ENCODE measurements around the gene BYSL. TPM values are rescaled to one million over a fixed set of nuclear protein-coding genes. Genes with fewer than 3 reads are reported as not detected.

The BYSL gene, protein sequence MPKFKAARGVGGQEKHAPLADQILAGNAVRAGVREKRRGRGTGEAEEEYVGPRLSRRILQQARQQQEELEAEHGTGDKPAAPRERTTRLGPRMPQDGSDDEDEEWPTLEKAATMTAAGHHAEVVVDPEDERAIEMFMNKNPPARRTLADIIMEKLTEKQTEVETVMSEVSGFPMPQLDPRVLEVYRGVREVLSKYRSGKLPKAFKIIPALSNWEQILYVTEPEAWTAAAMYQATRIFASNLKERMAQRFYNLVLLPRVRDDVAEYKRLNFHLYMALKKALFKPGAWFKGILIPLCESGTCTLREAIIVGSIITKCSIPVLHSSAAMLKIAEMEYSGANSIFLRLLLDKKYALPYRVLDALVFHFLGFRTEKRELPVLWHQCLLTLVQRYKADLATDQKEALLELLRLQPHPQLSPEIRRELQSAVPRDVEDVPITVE
- 10 to 100 TPM in 3 of 4 donors, under 1 TPM in 1; 0.51 to 20.5 (median 18.0) TPM for total RNA-seq

DNA sequence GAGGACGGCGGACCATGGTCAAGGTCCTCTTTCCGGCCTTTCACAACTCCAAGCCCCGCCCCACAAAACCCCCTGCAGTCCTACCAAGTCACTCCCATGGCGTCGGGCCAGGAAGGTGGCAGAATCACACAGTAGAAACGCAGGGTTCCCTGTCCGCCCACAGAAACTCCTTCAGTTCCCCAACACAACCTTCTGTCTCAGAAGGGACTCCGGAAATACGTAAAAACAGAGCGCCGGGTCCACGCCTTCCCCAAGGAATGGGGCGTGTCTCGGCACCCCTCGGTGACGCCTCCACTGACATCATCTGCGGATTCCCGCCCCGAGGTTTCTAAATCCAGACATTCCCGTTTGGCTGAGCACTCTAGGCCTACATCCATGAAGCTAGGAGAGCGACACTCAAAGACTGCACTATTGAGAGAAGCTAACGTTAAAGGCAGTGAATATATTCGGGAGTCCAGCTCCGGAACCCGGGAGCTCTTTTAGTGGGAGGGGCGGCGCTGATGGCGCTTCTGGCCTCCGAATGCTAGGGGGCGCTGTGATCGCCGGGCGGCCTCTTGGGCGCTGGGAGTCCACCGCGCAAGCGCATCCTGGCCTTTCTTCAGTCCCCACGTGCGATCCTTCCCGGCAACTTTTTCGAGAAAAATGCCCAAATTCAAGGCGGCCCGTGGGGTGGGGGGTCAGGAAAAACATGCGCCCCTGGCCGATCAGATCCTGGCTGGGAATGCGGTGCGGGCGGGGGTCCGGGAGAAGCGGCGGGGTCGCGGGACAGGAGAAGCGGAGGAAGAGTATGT lies at the start of gene BYSL, which contains the start of gene MED20:
Gene BYSL (plus strand): TSS at position 579 of the 791 bp plus-strand sequence. CDS start 64 bp downstream, at position 643.
Gene MED20 (minus strand): TSS at position 219 of the 791 bp plus-strand sequence. CDS start 121 bp downstream, at position 98.
- Histone ChIP-seq H3K4me1 (peaks cover 2 to 7% of the 10 kb centered on the region in 2 donors), H3K4me3 (peak within 1 kb of the TSS; percentile 65 to 89), H3K27ac (peak within 1 kb of the TSS; percentile 96 to 97), H3K27me3 (no peaks in the 10 kb centered on the region), H3K9me3 (no peaks in the 10 kb centered on the region), H3K36me3 (no peaks in the 10 kb centered on the region)
- intact Hi-C loops (cut with DNase I; ENCODE audit: low total_unique reads): loop anchor here (10.0 kb wide), 1 partner anchor 136 kb away; the partner anchor contains the start of genes PRICKLE4 and TOMM6
- TF ChIP-seq, protein P1, sequence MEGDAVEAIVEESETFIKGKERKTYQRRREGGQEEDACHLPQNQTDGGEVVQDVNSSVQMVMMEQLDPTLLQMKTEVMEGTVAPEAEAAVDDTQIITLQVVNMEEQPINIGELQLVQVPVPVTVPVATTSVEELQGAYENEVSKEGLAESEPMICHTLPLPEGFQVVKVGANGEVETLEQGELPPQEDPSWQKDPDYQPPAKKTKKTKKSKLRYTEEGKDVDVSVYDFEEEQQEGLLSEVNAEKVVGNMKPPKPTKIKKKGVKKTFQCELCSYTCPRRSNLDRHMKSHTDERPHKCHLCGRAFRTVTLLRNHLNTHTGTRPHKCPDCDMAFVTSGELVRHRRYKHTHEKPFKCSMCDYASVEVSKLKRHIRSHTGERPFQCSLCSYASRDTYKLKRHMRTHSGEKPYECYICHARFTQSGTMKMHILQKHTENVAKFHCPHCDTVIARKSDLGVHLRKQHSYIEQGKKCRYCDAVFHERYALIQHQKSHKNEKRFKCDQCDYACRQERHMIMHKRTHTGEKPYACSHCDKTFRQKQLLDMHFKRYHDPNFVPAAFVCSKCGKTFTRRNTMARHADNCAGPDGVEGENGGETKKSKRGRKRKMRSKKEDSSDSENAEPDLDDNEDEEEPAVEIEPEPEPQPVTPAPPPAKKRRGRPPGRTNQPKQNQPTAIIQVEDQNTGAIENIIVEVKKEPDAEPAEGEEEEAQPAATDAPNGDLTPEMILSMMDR (IDR thresholded peaks at IDR 0.05): peak; percentile 93 to 100 (median 96)
- peak; percentile 30 to 48 for TF ChIP-seq POLR2A (IDR thresholded peaks at IDR 0.05)
- peak; percentile 92 to 94 for DNase-seq

- TF ChIP-seq, protein P1 (IDR thresholded peaks at IDR 0.05): no peak
- no peak for TF ChIP-seq POLR2A (IDR thresholded peaks at IDR 0.05)
- Histone ChIP-seq H3K27ac (no peak overlapping the region), H3K4me3 (no peak overlapping the region), H3K27me3 (no peaks in the 10 kb centered on the region), H3K4me1 (no peaks in the 10 kb centered on the region), H3K36me3 (no peaks in the 10 kb centered on the region), H3K9me3 (no peaks in the 10 kb centered on the region)
- DNase-seq: no peak
- intact Hi-C loops (cut with DNase I; ENCODE audit: low total_unique reads): no loop called here
Observed at GRCh38 chr6:41871691-41872090, 49.6 kb upstream of the BYSL start.

GRCh38 chr6:41872147-41872546 lies 49.2 kb upstream of the BYSL start:
- TF ChIP-seq, protein P1 (IDR thresholded peaks at IDR 0.05): no peak
- no peak for TF ChIP-seq POLR2A (IDR thresholded peaks at IDR 0.05)
- intact Hi-C loops (cut with DNase I; ENCODE audit: low total_unique reads): no loop called here
- H3K36me3 ChIP-seq: no peaks in the 10 kb centered on the region

GRCh38 chr6:41874741-41875140 lies 46.6 kb upstream of the BYSL start:
- TF ChIP-seq POLR2A (IDR thresholded peaks at IDR 0.05): no peak

More at GRCh38 chr6:41872147-41872546, 49.2 kb upstream of the BYSL start:
- H3K27ac ChIP-seq: no peak overlapping the region
- no peaks in the 10 kb centered on the region for H3K27me3 ChIP-seq
- no peak for DNase-seq
- no peaks in the 10 kb centered on the region for H3K4me1 ChIP-seq
- no peak overlapping the region for H3K4me3 ChIP-seq
- H3K9me3 ChIP-seq: no peaks in the 10 kb centered on the region

DNA sequence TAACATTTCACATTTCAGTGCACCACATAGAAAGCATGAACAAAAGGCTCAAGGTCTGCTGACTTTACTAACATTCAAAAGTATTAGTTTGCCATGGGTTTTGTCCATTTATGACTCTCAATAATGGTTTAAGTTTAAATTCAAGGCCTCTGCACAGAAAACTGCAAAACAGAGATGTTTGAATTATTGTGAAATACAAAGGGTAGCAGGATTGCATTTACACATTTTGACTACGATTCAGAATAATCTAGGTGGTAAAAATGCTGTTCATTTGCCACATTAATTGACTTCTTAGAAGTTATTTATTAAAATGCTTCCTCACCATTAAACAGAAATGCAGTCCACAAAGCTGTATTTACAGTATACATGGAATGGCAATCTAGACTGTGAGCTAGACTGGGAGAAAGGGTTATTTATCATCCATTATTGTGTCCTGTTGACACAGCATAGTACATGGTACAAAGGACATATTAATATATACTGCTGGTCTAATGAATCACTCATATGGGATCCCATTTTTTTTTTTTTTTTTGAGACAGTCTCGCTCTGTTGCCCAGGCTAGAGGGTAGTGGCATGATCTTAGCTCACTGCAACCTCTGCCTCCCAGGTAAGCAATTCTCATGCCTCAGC lies 44.1 kb upstream of the BYSL start:
- TF ChIP-seq, protein P1 (IDR thresholded peaks at IDR 0.05): no peak
- TF ChIP-seq POLR2A (IDR thresholded peaks at IDR 0.05): no peak

More at GRCh38 chr6:41874741-41875140, 46.6 kb upstream of the BYSL start:
- H3K36me3 ChIP-seq: no peaks in the 10 kb centered on the region
- no peaks in the 10 kb centered on the region for H3K27me3 ChIP-seq
- intact Hi-C loops (cut with DNase I; ENCODE audit: low total_unique reads): no loop called here
- no peaks in the 10 kb centered on the region for H3K9me3 ChIP-seq
- H3K27ac ChIP-seq: no peak overlapping the region
- H3K4me3 ChIP-seq: no peak overlapping the region
- DNase-seq: no peak
- no peaks in the 10 kb centered on the region for H3K4me1 ChIP-seq

More for the DNA sequence above, 44.1 kb upstream of the BYSL start:
- DNase-seq: no peak
- H3K27me3 ChIP-seq: no peaks in the 10 kb centered on the region
- no peak overlapping the region for H3K27ac ChIP-seq
- H3K36me3 ChIP-seq: no peaks in the 10 kb centered on the region
- no peaks in the 10 kb centered on the region for H3K9me3 ChIP-seq
- H3K4me1 ChIP-seq: no peaks in the 10 kb centered on the region
- no peak overlapping the region for H3K4me3 ChIP-seq
- intact Hi-C loops (cut with DNase I; ENCODE audit: low total_unique reads): no loop called here
